ENCODE measurements around the gene ALOX5AP.
A peak's percentile ranks its signal among the peaks of the same experiment; 100 is the strongest.

Gene ALOX5AP

GRCh38 chr13:30735025-30735871 is at the start of gene ALOX5AP:
TSS of gene ALOX5AP (plus strand) at chr13:30735543. CDS start at chr13:30735606, 63 bp downstream.
- DNase-seq, result peak; percentile 50 to 51

- no peak for DNase-seq
These were observed 49.4 kb upstream of the ALOX5AP start for GRCh38 chr13:30685987-30686386.

- no peak for DNase-seq
These were observed 47.7 kb upstream of the ALOX5AP start for GRCh38 chr13:30687601-30688000.

- no peak for DNase-seq
These were observed 45.6 kb upstream of the ALOX5AP start for GRCh38 chr13:30689752-30690151.

- DNase-seq, result no peak
These were observed 44.8 kb upstream of the ALOX5AP start for GRCh38 chr13:30690282-30691188.

GRCh38 chr13:30692113-30692512 is 43.2 kb upstream of the ALOX5AP start:
- DNase-seq, result no peak

- no peak for DNase-seq
These were observed 38.8 kb upstream of the ALOX5AP start for GRCh38 chr13:30696278-30697176.

GRCh38 chr13:30697177-30697953 is 38.0 kb upstream of the ALOX5AP start:
- no peak for DNase-seq

GRCh38 chr13:30697996-30698401 is 37.3 kb upstream of the ALOX5AP start:
- DNase-seq, result no peak

GRCh38 chr13:30698488-30699005 is 36.8 kb upstream of the ALOX5AP start:
- DNase-seq, result no peak

GRCh38 chr13:30700364-30700763 is 35.0 kb upstream of the ALOX5AP start:
- no peak for DNase-seq

- DNase-seq, result no peak
These were observed 33.3 kb upstream of the ALOX5AP start for GRCh38 chr13:30702006-30702405.

GRCh38 chr13:30704596-30704995 is 30.7 kb upstream of the ALOX5AP start:
- no peak for DNase-seq

GRCh38 chr13:30705680-30706079 is 29.7 kb upstream of the ALOX5AP start:
- DNase-seq, result no peak

GRCh38 chr13:30708541-30708940 is 26.8 kb upstream of the ALOX5AP start:
- DNase-seq, result no peak

GRCh38 chr13:30710442-30710841 is 24.9 kb upstream of the ALOX5AP start:
- no peak for DNase-seq

GRCh38 chr13:30711375-30711774 is 24.0 kb upstream of the ALOX5AP start:
- no peak for DNase-seq

GRCh38 chr13:30711837-30712236 is 23.5 kb upstream of the ALOX5AP start:
- no peak for DNase-seq

GRCh38 chr13:30712536-30713532 is 22.5 kb upstream of the ALOX5AP start:
- DNase-seq, result no peak

Data from activated T-cell treated with anti-CD3 and anti-CD28 coated beads, Interleukin-2, amount 50 U/mL, for 48 hours (primary cell).